Suprapubic skin (tissue), 4 donors: ENCODE measurements around the gene STXBP3. TPM values are rescaled to one million over a fixed set of nuclear protein-coding genes. Genes with fewer than 3 reads are reported as not detected.

Source experiments
- DNase-seq, 2 donors: peaks; one replicate each; pipeline ENCODE4 v3.0.0-alpha.2; 2019; ENCODE audit warnings: low spot score in 2 of 2
- H3K27ac ChIP-seq: fragments of 200-600 bp; sonication (generic); one replicate; pipeline ENCODE4 v1.5.1; 2019
- H3K27me3 ChIP-seq: fragments of 200-600 bp; sonication (generic); one replicate; pipeline ENCODE4 v1.5.1; 2019
- H3K36me3 ChIP-seq: fragments of 200-600 bp; sonication (generic); one replicate; pipeline ENCODE4 v1.5.1; 2019
- H3K4me1 ChIP-seq: fragments of 200-600 bp; sonication (generic); one replicate; pipeline ENCODE4 v1.5.1; 2019
- H3K4me3 ChIP-seq: fragments of 200-600 bp; sonication (generic); one replicate; pipeline ENCODE4 v1.5.1; 2019; ENCODE audit warnings: mild to moderate bottlenecking
- H3K9me3 ChIP-seq: fragments of 200-600 bp; sonication (generic); one replicate; pipeline ENCODE4 v1.5.1; 2019
- CTCF ChIP-seq, 2 donors: fragments of 200-600 bp in 1 of 2; fragments of 450-650 bp in 1 of 2; sonication (generic) in 1 of 2; IDR thresholded peaks; one replicate each; pipeline ENCODE4 v1.5.1; 2016 to 2019; ENCODE audit warnings: antibody characterized with exemption in 2 of 2, mild to moderate bottlenecking in 1 of 2, moderate library complexity in 1 of 2
- EP300 ChIP-seq: sonication (generic); formaldehyde crosslinking; IDR thresholded peaks from one replicate; pipeline ENCODE4 v1.6.1; 2017; ENCODE audit warnings: antibody characterized with exemption
- POLR2A ChIP-seq, 2 donors: fragments of 450-650 bp; IDR thresholded peaks; one replicate each; pipeline ENCODE4 v1.6.1; 2017; ENCODE audit warnings: antibody characterized with exemption in 2 of 2, mild to moderate bottlenecking in 2 of 2, moderate library complexity in 2 of 2
- POLR2AphosphoS5 ChIP-seq, 3 donors: sonication (generic); formaldehyde crosslinking; IDR thresholded peaks; one replicate each; pipeline ENCODE4 v1.6.1; 2017; ENCODE audit warnings: antibody characterized with exemption in 3 of 3
- WGBS: methylation state at CpG from one replicate; pipeline ENCODE4 v1.1.5; 2018; 5-methylcytosine and 5-hydroxymethylcytosine counted together
- total RNA-seq, 4 donors: library from RNA; depleted of rRNA; stranded (reverse); fragments of >200 nt; gene quantifications; one replicate each; pipeline ENCODE4 v1.1.0, GENCODE V29; 2016

The STXBP3 gene
- total RNA-seq, 4 donors from 2014 or later, result 48.8 to 137 (median 66.3) TPM

- H3K36me3 ChIP-seq, result peaks cover 8% of the 10 kb centered on the region
- no peak overlapping the region for H3K4me3 ChIP-seq
- H3K27ac ChIP-seq, result no peak overlapping the region
These were observed 2.6 kb downstream of the STXBP3 start for GRCh38 chr1:108749081-108749480.

GRCh38 chr1:108750476-108751181 is 4.2 kb downstream of the STXBP3 start:
- TF ChIP-seq POLR2AphosphoS5 (IDR thresholded peaks at IDR 0.05), result no peak
- TF ChIP-seq CTCF (IDR thresholded peaks at IDR 0.05), result no peak
- no peak for TF ChIP-seq POLR2A (IDR thresholded peaks at IDR 0.05)
- TF ChIP-seq EP300, result no peak
- Histone ChIP-seq H3K4me1 (peaks cover 19% of the 10 kb centered on the region), H3K9me3 (no peaks in the 10 kb centered on the region), H3K36me3 (peaks cover 19% of the 10 kb centered on the region), H3K4me3 (no peak overlapping the region), H3K27me3 (no peaks in the 10 kb centered on the region), H3K27ac (no peak overlapping the region)
- no peak for DNase-seq
- WGBS, result 74% methylated on average over 1 of the region's 1 CpG

More at GRCh38 chr1:108749081-108749480, 2.6 kb downstream of the STXBP3 start:
- Histone ChIP-seq H3K4me1 (peaks cover 19% of the 10 kb centered on the region), H3K9me3 (no peaks in the 10 kb centered on the region), H3K27me3 (no peaks in the 10 kb centered on the region)
- WGBS, result 59% methylated on average over 4 of the region's 4 CpGs
- DNase-seq, result no peak
- TF ChIP-seq EP300 (no peak), CTCF (IDR thresholded peaks at IDR 0.05) (no peak), POLR2A (IDR thresholded peaks at IDR 0.05) (no peak), POLR2AphosphoS5 (IDR thresholded peaks at IDR 0.05) (no peak)

GRCh38 chr1:108753363-108753762 is 6.9 kb downstream of the STXBP3 start:
- Histone ChIP-seq H3K9me3 (no peaks in the 10 kb centered on the region), H3K36me3 (peaks cover 38% of the 10 kb centered on the region), H3K27me3 (no peaks in the 10 kb centered on the region), H3K4me3 (no peak overlapping the region), H3K4me1 (peaks cover 9% of the 10 kb centered on the region), H3K27ac (no peak overlapping the region)
- 79% methylated on average over 3 of the region's 3 CpGs for WGBS
- no peak for TF ChIP-seq CTCF (IDR thresholded peaks at IDR 0.05)
- no peak for TF ChIP-seq POLR2AphosphoS5 (IDR thresholded peaks at IDR 0.05)
- no peak for DNase-seq

GRCh38 chr1:108758796-108759195 is 12.3 kb downstream of the STXBP3 start:
- TF ChIP-seq POLR2A (IDR thresholded peaks at IDR 0.05) (no peak), POLR2AphosphoS5 (IDR thresholded peaks at IDR 0.05) (no peak), CTCF (IDR thresholded peaks at IDR 0.05) (no peak), EP300 (no peak)
- Histone ChIP-seq H3K36me3 (peaks cover 75% of the 10 kb centered on the region), H3K9me3 (no peaks in the 10 kb centered on the region), H3K4me3 (no peak overlapping the region), H3K4me1 (no peaks in the 10 kb centered on the region), H3K27ac (no peak overlapping the region), H3K27me3 (no peaks in the 10 kb centered on the region)
- no peak for DNase-seq

GRCh38 chr1:108767115-108767514 is 20.6 kb downstream of the STXBP3 start:
- no peak overlapping the region for H3K27ac ChIP-seq
- H3K36me3 ChIP-seq, result peaks cover 73% of the 10 kb centered on the region
- TF ChIP-seq POLR2A (IDR thresholded peaks at IDR 0.05), result no peak
- no peak for TF ChIP-seq EP300
- no peak for TF ChIP-seq POLR2AphosphoS5 (IDR thresholded peaks at IDR 0.05)
- TF ChIP-seq CTCF (IDR thresholded peaks at IDR 0.05), result no peak
- DNase-seq, result no peak
- H3K27me3 ChIP-seq, result no peaks in the 10 kb centered on the region
- H3K9me3 ChIP-seq, result no peaks in the 10 kb centered on the region
- no peak overlapping the region for H3K4me3 ChIP-seq
- no peaks in the 10 kb centered on the region for H3K4me1 ChIP-seq
- WGBS, result 53% methylated on average over 1 of the region's 1 CpG
